Esophagus squamous epithelium (tissue), 4 donors: ENCODE data around the gene CHAF1A.

Experiments used
- POLR2A ChIP-seq, 4 donors: fragments of 450-650 bp; IDR thresholded peaks; one replicate each; pipeline ENCODE4 v1.6.1; 2017; ENCODE audit warnings: antibody characterized with exemption in 4 of 4, mild to moderate bottlenecking in 4 of 4, moderate library complexity in 3 of 4
- TF ChIP-seq, protein P1 (sequence below), 6 experiments: fragments of 450-650 bp in 4 of 6; fragments of 200-600 bp in 2 of 6; sonication (generic) in 2 of 6; IDR thresholded peaks; one replicate each; pipeline ENCODE4 v1.5.1; 2016 to 2019; ENCODE audit warnings: antibody characterized with exemption in 6 of 6, mild to moderate bottlenecking in 4 of 6, moderate library complexity in 4 of 6

DNA sequence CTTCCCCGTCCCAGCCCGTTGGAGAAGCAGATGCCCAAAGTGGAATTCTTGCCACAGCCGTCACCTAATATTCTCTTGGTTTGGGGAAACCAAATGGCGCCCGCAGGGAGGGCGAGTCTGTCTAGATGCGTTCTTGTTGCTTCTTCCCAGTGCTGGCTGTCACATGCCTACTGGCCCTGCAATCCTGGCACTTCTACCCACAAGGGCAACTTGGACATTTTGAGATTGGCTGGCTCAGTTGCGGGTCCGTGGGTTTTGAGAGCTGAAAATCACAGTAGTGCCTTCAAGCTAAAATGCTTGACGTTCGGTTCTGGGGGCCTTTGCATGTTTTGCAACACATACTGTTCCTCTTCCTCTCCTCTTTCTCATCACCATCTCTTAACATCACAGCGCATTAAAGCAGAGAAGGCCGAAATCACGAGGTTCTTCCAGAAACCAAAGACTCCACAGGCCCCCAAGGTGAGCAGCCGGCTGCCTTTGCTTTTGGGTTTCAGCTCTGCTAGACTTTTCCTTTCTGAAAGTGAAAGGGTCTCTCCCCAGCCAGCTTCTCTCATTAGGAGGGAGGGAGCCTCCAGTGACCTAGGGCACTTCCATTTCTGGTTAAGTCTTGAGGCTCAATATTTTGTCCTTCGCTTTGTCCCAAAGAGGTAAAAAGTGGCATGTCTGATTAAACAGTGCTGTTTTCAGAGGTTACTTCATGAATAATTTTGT lies 21.1 kb downstream of the CHAF1A start:
- TF ChIP-seq, protein P1, sequence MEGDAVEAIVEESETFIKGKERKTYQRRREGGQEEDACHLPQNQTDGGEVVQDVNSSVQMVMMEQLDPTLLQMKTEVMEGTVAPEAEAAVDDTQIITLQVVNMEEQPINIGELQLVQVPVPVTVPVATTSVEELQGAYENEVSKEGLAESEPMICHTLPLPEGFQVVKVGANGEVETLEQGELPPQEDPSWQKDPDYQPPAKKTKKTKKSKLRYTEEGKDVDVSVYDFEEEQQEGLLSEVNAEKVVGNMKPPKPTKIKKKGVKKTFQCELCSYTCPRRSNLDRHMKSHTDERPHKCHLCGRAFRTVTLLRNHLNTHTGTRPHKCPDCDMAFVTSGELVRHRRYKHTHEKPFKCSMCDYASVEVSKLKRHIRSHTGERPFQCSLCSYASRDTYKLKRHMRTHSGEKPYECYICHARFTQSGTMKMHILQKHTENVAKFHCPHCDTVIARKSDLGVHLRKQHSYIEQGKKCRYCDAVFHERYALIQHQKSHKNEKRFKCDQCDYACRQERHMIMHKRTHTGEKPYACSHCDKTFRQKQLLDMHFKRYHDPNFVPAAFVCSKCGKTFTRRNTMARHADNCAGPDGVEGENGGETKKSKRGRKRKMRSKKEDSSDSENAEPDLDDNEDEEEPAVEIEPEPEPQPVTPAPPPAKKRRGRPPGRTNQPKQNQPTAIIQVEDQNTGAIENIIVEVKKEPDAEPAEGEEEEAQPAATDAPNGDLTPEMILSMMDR (IDR thresholded peaks at IDR 0.05), result no peak
- TF ChIP-seq POLR2A (IDR thresholded peaks at IDR 0.05), result no peak
